ENCODE data around the gene EXOSC2. TPM values are rescaled to one million over a fixed set of nuclear protein-coding genes. Genes with fewer than 3 reads are reported as not detected.

EXOSC2 gene
- total RNA-seq, 1 donor from 2014 or later, result 10.9 TPM

GRCh38 chr9:130715270-130715669, 21.7 kb downstream of the EXOSC2 start:
- intact Hi-C loops (cut with DNase I), result no loop called here
- DNase-seq, result no peak
- ATAC-seq (ENCODE audit: poor library complexity), result no peak

GRCh38 chr9:130718562-130718961, 25.0 kb downstream of the EXOSC2 start:
- intact Hi-C loops (cut with DNase I), result no loop called here
- DNase-seq, result no peak
- ATAC-seq (ENCODE audit: poor library complexity), result no peak

GRCh38 chr9:130720762-130721161, 27.2 kb downstream of the EXOSC2 start:
- no peak for DNase-seq
- intact Hi-C loops (cut with DNase I), result no loop called here

GRCh38 chr9:130728721-130729120, 35.1 kb downstream of the EXOSC2 start:
- intact Hi-C loops (cut with DNase I), result no loop called here
- DNase-seq, result no peak
- no peak for ATAC-seq (ENCODE audit: poor library complexity)

More at GRCh38 chr9:130720762-130721161, 27.2 kb downstream of the EXOSC2 start:
- no peak for ATAC-seq (ENCODE audit: poor library complexity)

- DNase-seq (no peak), ATAC-seq (ENCODE audit: poor library complexity) (no peak)
These were observed 35.6 kb downstream of the EXOSC2 start for GRCh38 chr9:130729145-130729544.

GRCh38 chr9:130731355-130731754, 37.8 kb downstream of the EXOSC2 start:
- intact Hi-C loops (cut with DNase I), result no loop called here
- no peak for ATAC-seq (ENCODE audit: poor library complexity)
- no peak for DNase-seq

More at GRCh38 chr9:130729145-130729544, 35.6 kb downstream of the EXOSC2 start:
- intact Hi-C loops (cut with DNase I), result no loop called here

- ATAC-seq (ENCODE audit: poor library complexity), result no peak
- no peak for DNase-seq
- intact Hi-C loops (cut with DNase I), result no loop called here
These were observed 38.6 kb downstream of the EXOSC2 start for GRCh38 chr9:130732136-130732535.

GRCh38 chr9:130732793-130733221, 39.2 kb downstream of the EXOSC2 start:
- intact Hi-C loops (cut with DNase I), result no loop called here
- DNase-seq, result no peak
- no peak for ATAC-seq (ENCODE audit: poor library complexity)

- no peak for DNase-seq
- ATAC-seq (ENCODE audit: poor library complexity), result no peak
- intact Hi-C loops (cut with DNase I), result no loop called here
These were observed 42.0 kb downstream of the EXOSC2 start for GRCh38 chr9:130735566-130735965.

- ATAC-seq (ENCODE audit: poor library complexity) (no peak), DNase-seq (no peak)
- intact Hi-C loops (cut with DNase I), result no loop called here
These were observed 43.3 kb downstream of the EXOSC2 start for GRCh38 chr9:130736834-130737233.

GRCh38 chr9:130738281-130738680, 44.7 kb downstream of the EXOSC2 start:
- intact Hi-C loops (cut with DNase I), result no loop called here
- DNase-seq, result no peak
- no peak for ATAC-seq (ENCODE audit: poor library complexity)

- ATAC-seq (ENCODE audit: poor library complexity) (no peak), DNase-seq (no peak)
- intact Hi-C loops (cut with DNase I), result no loop called here
These were observed 45.5 kb downstream of the EXOSC2 start for GRCh38 chr9:130739081-130739480.

GRCh38 chr9:130740218-130741023, 46.8 kb downstream of the EXOSC2 start:
- DNase-seq (no peak), ATAC-seq (ENCODE audit: poor library complexity) (no peak)
- intact Hi-C loops (cut with DNase I), result no loop called here

- ATAC-seq (ENCODE audit: poor library complexity) (no peak), DNase-seq (no peak)
- intact Hi-C loops (cut with DNase I), result no loop called here
These were observed 47.4 kb downstream of the EXOSC2 start for GRCh38 chr9:130741024-130741305.

- DNase-seq (no peak), ATAC-seq (ENCODE audit: poor library complexity) (no peak)
- intact Hi-C loops (cut with DNase I), result no loop called here
These were observed 48.4 kb downstream of the EXOSC2 start for GRCh38 chr9:130741831-130742449.

GRCh38 chr9:130743656-130744055, 50.1 kb downstream of the EXOSC2 start:
- intact Hi-C loops (cut with DNase I), result no loop called here
- no peak for DNase-seq
- no peak for ATAC-seq (ENCODE audit: poor library complexity)

- ATAC-seq (ENCODE audit: poor library complexity), result no peak
- no peak for DNase-seq
- intact Hi-C loops (cut with DNase I), result no loop called here
These were observed 51.7 kb downstream of the EXOSC2 start for GRCh38 chr9:130745210-130745800.

- no peak for DNase-seq
- intact Hi-C loops (cut with DNase I), result no loop called here
- no peak for ATAC-seq (ENCODE audit: poor library complexity)
These were observed 52.2 kb downstream of the EXOSC2 start for GRCh38 chr9:130745829-130746228.

- intact Hi-C loops (cut with DNase I), result no loop called here
- DNase-seq (no peak), ATAC-seq (ENCODE audit: poor library complexity) (no peak)
These were observed 53.0 kb downstream of the EXOSC2 start for GRCh38 chr9:130746434-130747212.
